ENCODE measurements around the gene GPR107. TPM values are rescaled to one million over a fixed set of nuclear protein-coding genes. Genes with fewer than 3 reads are reported as not detected.
A peak's percentile ranks its signal among the peaks of the same experiment; 100 is the strongest.

The GPR107 gene
- polyA plus RNA-seq, 3 donors from 2014 or later = 3.4 to 9.5 (median 5.9) TPM

GRCh38 chr9:130110596-130111021, 56.9 kb downstream of the GPR107 start:
- DNase-seq = no peak
- H3K4me3 Mint-ChIP-seq = no peak overlapping the region
- peaks cover 57 to 58% of the 10 kb centered on the region in 2 donors for H3K4me1 Mint-ChIP-seq
- H3K36me3 Mint-ChIP-seq = peaks cover 10 to 38% (median 22%) of the 10 kb centered on the region in 3 donors
- no peaks in the 10 kb centered on the region for H3K9me3 Mint-ChIP-seq
- peaks cover 0 to 4% (median 0%) of the 10 kb centered on the region in 3 donors for H3K27me3 Mint-ChIP-seq (ENCODE audit: low read depth in 3 of 3)
- peak overlapping the region in 2 of 6 donors; percentile 78 to 82 for H3K27ac Mint-ChIP-seq

DNA sequence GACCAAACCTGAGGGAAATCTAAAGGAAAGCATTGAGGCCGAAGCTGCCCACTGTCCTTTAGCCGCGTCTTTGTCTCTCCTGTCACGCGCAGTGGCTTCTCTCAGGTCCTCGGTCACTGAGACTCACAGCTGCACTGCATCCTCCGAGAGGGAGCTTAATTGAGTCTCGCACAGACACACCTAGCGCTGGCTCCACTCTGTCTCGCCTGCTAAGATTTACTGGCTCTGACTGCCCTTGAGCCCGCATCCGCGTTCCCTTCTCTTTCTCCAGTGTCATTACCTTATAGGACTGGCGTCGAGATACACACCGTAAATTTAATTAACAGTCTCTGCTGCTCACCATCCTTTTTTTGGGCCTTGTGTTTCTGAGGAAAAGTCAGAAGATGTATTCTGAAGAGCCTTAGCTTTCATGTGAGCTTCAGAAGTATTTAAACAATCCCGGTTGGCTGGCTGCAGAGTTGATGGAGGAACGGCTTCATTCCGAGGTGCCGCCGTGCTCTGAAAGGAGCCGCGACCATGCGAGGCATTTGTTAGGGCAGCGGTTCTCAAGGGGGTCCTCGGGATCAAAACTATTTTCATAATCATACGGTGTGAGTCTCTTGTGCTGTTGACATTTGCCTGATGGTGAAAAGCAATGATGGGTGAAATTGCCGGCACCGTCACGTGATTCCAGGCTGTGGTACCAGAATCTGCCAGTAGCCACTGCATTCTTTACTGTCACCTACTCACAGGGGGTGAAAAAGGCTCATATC, 58.3 kb downstream of the GPR107 start:
- H3K4me1 Mint-ChIP-seq = peaks cover 52 to 55% of the 10 kb centered on the region in 2 donors
- H3K27ac Mint-ChIP-seq = peak overlapping the region; percentile 76 to 92 (median 83)
- H3K4me3 Mint-ChIP-seq = peak overlapping the region; percentile 5 to 60 (median 46)
- peaks cover 14 to 32% (median 22%) of the 10 kb centered on the region in 3 donors for H3K36me3 Mint-ChIP-seq
- peaks cover 0 to 4% (median 0%) of the 10 kb centered on the region in 3 donors for H3K27me3 Mint-ChIP-seq (ENCODE audit: low read depth in 3 of 3)
- H3K9me3 Mint-ChIP-seq = no peaks in the 10 kb centered on the region
- DNase-seq = no peak

DNA sequence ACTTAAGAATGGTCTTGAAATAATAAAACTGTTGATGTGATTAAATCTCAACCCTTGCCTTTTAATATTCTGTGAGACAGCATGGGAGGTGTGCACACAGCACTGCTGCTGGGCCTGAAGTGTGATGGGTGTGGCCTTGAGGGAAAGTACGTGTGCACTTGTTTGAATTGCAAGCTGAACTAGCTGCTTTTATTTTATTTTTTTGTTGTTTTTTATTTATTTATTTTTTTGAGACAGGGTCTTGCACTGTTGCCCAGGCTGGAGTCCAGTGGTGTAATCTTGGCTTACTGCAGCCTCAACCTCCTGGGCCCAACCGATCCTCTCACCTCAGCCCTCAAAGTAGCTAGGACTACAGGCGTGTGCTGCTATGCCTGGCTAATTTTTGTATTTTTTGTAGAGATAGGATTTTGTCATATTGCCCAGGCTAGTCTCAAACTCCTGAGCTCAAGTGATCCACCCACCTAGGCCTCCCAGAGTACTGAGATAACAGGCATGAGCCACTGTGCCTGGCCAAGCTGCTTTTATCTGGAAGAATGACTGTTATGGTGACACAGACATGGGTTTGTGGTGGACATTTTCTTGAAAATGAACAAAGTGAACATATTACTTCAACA, 58.9 kb downstream of the GPR107 start:
- Mint-ChIP-seq H3K27ac (peak overlapping the region; percentile 77 to 92 (median 82)), H3K4me1 (peaks cover 45 to 48% of the 10 kb centered on the region in 2 donors), H3K4me3 (peak overlapping the region; percentile 36 to 60 (median 46)), H3K36me3 (peaks cover 14 to 25% (median 19%) of the 10 kb centered on the region in 3 donors), H3K9me3 (no peaks in the 10 kb centered on the region), H3K27me3 (ENCODE audit: low read depth in 3 of 3) (peaks cover 0 to 4% (median 0%) of the 10 kb centered on the region in 3 donors)
- peak in 2 of 3 donors; percentile 25 to 40 for DNase-seq

DNA sequence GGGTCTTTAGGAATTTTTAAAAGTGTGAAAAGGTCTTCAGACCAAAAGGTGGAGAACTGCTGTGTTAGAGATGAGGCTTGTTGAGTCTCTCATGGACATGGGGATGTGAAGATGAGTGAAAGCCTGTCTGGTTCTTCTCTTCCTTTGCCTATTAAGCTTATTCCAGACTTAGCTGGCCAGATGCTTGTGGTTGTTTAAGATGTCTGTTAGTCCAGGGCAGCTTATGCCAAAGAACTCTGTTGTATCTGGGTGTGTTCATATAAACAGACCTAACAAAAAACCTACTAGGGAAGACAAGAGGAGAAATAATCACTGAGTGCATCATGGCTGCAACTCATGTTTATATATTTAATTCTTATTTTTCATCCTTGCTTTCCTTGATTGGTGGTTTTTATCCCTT, 61.0 kb downstream of the GPR107 start:
- Mint-ChIP-seq H3K27ac (peak overlapping the region in 2 of 6 donors; percentile 54 to 57), H3K4me1 (peaks cover 36% of the 10 kb centered on the region in 2 donors), H3K36me3 (peaks cover 18 to 29% (median 22%) of the 10 kb centered on the region in 3 donors), H3K4me3 (no peak overlapping the region), H3K27me3 (ENCODE audit: low read depth in 3 of 3) (peaks cover 0 to 2% (median 0%) of the 10 kb centered on the region in 3 donors), H3K9me3 (no peaks in the 10 kb centered on the region)
- DNase-seq = no peak

- Mint-ChIP-seq H3K9me3 (no peaks in the 10 kb centered on the region), H3K36me3 (peaks cover 18 to 35% (median 25%) of the 10 kb centered on the region in 3 donors), H3K27me3 (ENCODE audit: low read depth in 3 of 3) (peaks cover 0 to 2% (median 0%) of the 10 kb centered on the region in 3 donors), H3K4me1 (peaks cover 25% of the 10 kb centered on the region in 2 donors), H3K4me3 (no peak overlapping the region), H3K27ac (no peak overlapping the region)
- DNase-seq = no peak
These were observed 62.6 kb downstream of the GPR107 start for GRCh38 chr9:130116346-130116745.

DNA sequence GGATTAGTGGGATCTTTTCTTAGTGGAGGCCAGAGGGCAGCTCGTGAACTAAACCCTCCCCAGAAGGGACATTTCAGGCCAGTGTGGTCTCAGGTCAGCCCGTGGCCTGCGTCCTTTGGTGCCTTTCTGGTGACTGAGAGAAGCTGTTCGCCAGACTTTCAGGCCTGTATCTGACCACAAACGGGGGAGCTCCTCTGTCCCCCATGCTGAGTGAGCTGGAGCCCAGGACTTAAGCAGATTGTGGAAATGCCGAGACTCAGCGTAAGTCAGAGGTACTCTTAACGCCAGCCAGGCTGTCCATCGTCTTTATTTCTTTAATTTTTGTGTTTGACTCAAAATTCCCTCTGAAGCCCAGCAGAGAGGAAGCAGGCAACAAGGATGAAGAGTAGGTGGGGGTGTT, 63.7 kb downstream of the GPR107 start:
- H3K4me3 Mint-ChIP-seq = no peak overlapping the region
- H3K27me3 Mint-ChIP-seq (ENCODE audit: low read depth in 3 of 3) = peaks cover 0 to 2% (median 0%) of the 10 kb centered on the region in 3 donors
- peaks cover 15% of the 10 kb centered on the region in 2 donors for H3K4me1 Mint-ChIP-seq
- H3K27ac Mint-ChIP-seq = peak overlapping the region in 1 of 6 donors; percentile 34
- DNase-seq = no peak
- no peaks in the 10 kb centered on the region for H3K9me3 Mint-ChIP-seq
- H3K36me3 Mint-ChIP-seq = peaks cover 21 to 33% (median 32%) of the 10 kb centered on the region in 3 donors

- H3K4me1 Mint-ChIP-seq = peaks cover 8 to 9% of the 10 kb centered on the region in 2 donors
- no peaks in the 10 kb centered on the region for H3K9me3 Mint-ChIP-seq
- H3K27ac Mint-ChIP-seq = peak overlapping the region in 4 of 6 donors; percentile 34 to 57 (median 48)
- H3K27me3 Mint-ChIP-seq (ENCODE audit: low read depth in 3 of 3) = peaks cover 0 to 2% (median 0%) of the 10 kb centered on the region in 3 donors
- no peak overlapping the region for H3K4me3 Mint-ChIP-seq
- H3K36me3 Mint-ChIP-seq = peaks cover 21 to 35% (median 35%) of the 10 kb centered on the region in 3 donors
- DNase-seq = no peak
These were observed 64.3 kb downstream of the GPR107 start for GRCh38 chr9:130117816-130118632.

- Mint-ChIP-seq H3K4me3 (no peak overlapping the region), H3K27me3 (ENCODE audit: low read depth in 3 of 3) (peaks cover 0 to 2% (median 0%) of the 10 kb centered on the region in 3 donors), H3K4me1 (peaks cover 0 to 1% of the 10 kb centered on the region in 2 donors), H3K9me3 (no peaks in the 10 kb centered on the region), H3K27ac (peak overlapping the region in 3 of 6 donors; percentile 24 to 50 (median 30)), H3K36me3 (peaks cover 21 to 35% (median 35%) of the 10 kb centered on the region in 3 donors)
- DNase-seq = no peak
These were observed 65.3 kb downstream of the GPR107 start for GRCh38 chr9:130118841-130119518.

- peaks cover 0 to 1% of the 10 kb centered on the region in 2 donors for H3K4me1 Mint-ChIP-seq
- peaks cover 20 to 36% (median 33%) of the 10 kb centered on the region in 3 donors for H3K36me3 Mint-ChIP-seq
- peak overlapping the region in 1 of 6 donors; percentile 21 for H3K27ac Mint-ChIP-seq
- DNase-seq = no peak
- no peak overlapping the region for H3K4me3 Mint-ChIP-seq
- H3K9me3 Mint-ChIP-seq = no peaks in the 10 kb centered on the region
- H3K27me3 Mint-ChIP-seq (ENCODE audit: low read depth in 3 of 3) = peaks cover 0 to 2% (median 0%) of the 10 kb centered on the region in 3 donors
These were observed 66.0 kb downstream of the GPR107 start for GRCh38 chr9:130119519-130120298.

- peaks cover 0 to 1% (median 0%) of the 10 kb centered on the region in 3 donors for H3K27me3 Mint-ChIP-seq (ENCODE audit: low read depth in 3 of 3)
- no peaks in the 10 kb centered on the region for H3K9me3 Mint-ChIP-seq
- peaks cover 0 to 1% of the 10 kb centered on the region in 2 donors for H3K4me1 Mint-ChIP-seq
- H3K27ac Mint-ChIP-seq = peak overlapping the region in 3 of 6 donors; percentile 25 to 60 (median 53)
- no peak for DNase-seq
- H3K4me3 Mint-ChIP-seq = no peak overlapping the region
- peaks cover 15 to 35% (median 28%) of the 10 kb centered on the region in 3 donors for H3K36me3 Mint-ChIP-seq
These were observed 66.5 kb downstream of the GPR107 start for GRCh38 chr9:130120299-130120587.

GRCh38 chr9:130120832-130121231, 67.1 kb downstream of the GPR107 start:
- Mint-ChIP-seq H3K4me3 (no peak overlapping the region), H3K4me1 (peaks cover 0 to 1% of the 10 kb centered on the region in 2 donors), H3K27me3 (ENCODE audit: low read depth in 3 of 3) (no peaks in the 10 kb centered on the region), H3K9me3 (no peaks in the 10 kb centered on the region), H3K27ac (peak overlapping the region in 4 of 6 donors; percentile 38 to 60 (median 54)), H3K36me3 (peaks cover 14 to 33% (median 25%) of the 10 kb centered on the region in 3 donors)
- DNase-seq = no peak

DNA sequence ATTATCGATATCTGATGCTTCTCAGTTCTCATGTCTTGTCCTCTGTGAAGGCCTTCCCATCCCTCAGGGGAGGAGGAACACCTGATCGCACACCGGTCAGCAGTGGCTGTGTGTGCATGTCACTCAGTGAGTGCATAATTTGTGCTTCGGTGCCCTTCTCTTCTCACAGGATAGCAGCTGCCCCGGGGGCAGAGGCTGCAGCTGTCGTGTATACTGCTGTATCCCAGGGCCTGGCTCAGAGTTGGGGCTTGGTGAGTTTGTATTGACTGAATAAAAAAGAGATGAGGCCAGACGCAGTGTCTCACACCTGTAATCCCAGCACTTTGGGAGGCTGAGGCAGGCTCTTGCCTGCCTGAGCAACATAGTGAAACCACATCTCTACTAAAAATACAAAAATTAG, 68.8 kb downstream of the GPR107 start:
- Mint-ChIP-seq H3K4me3 (no peak overlapping the region), H3K27ac (no peak overlapping the region), H3K9me3 (no peaks in the 10 kb centered on the region), H3K36me3 (peaks cover 11 to 34% (median 21%) of the 10 kb centered on the region in 3 donors), H3K4me1 (peaks cover 12 to 16% of the 10 kb centered on the region in 2 donors), H3K27me3 (ENCODE audit: low read depth in 3 of 3) (peaks cover 0 to 8% (median 0%) of the 10 kb centered on the region in 3 donors)
- no peak for DNase-seq

Measured in immature natural killer cell (primary cell).